HepG2 (cell line): Measurements from ENCODE around the gene NME1. TPM values are rescaled to one million over a fixed set of nuclear protein-coding genes. Genes with fewer than 3 reads are reported as not detected.

ENCODE experiments used
- ELF4 ChIP-seq: sonication (generic); formaldehyde crosslinking; IDR thresholded peaks from 2 replicates; pipeline ENCODE4 v1.5.0; 2020; ENCODE audit warnings: missing genetic modification reagents, mild to moderate bottlenecking, moderate library complexity, borderline replicate concordance
- ETV5 ChIP-seq: IDR thresholded peaks from 2 replicates; pipeline ENCODE4 v1.6.1; 2018; ENCODE audit warnings: missing biosample characterization, missing genetic modification reagents, inconsistent platforms, borderline replicate concordance
- FIP1L1 ChIP-seq: fragments of 200-400 bp; formaldehyde crosslinking; IDR thresholded peaks from 2 replicates; pipeline ENCODE4 v1.6.1; 2018; ENCODE audit warnings: low read depth, mild to moderate bottlenecking, low read length, moderate library complexity, borderline replicate concordance; ENCODE audit not compliant: insufficient read depth
- HNRNPK ChIP-seq: fragments of 200-400 bp; formaldehyde crosslinking; IDR thresholded peaks from 2 replicates; pipeline ENCODE4 v1.6.1; 2018; ENCODE audit warnings: low read length, low read depth, moderate library complexity, mild to moderate bottlenecking; ENCODE audit not compliant: poor library complexity, severe bottlenecking
- KLF11 ChIP-seq: IDR thresholded peaks from 2 replicates; pipeline ENCODE4 v1.6.1; 2016; ENCODE audit warnings: missing compliant biosample characterization
- PAX8 ChIP-seq: sonication (generic); formaldehyde crosslinking; IDR thresholded peaks from 2 replicates; pipeline ENCODE4 v1.8.0; 2022; ENCODE audit warnings: mild to moderate bottlenecking, missing genetic modification reagents, borderline replicate concordance
- ZNF10 ChIP-seq: sonication (generic); formaldehyde crosslinking; IDR thresholded peaks from 2 replicates; pipeline ENCODE4 v1.4.0; 2020; ENCODE audit warnings: mild to moderate bottlenecking, low read depth, missing genetic modification reagents, borderline replicate concordance
- ZNF136 ChIP-seq: sonication (generic); formaldehyde crosslinking; IDR thresholded peaks from 2 replicates; pipeline ENCODE4 v1.8.1; 2022; ENCODE audit warnings: low read depth, mild to moderate bottlenecking, moderate library complexity, missing genetic modification reagents
- ZNF17 ChIP-seq: sonication (generic); formaldehyde crosslinking; IDR thresholded peaks from 2 replicates; pipeline ENCODE4 v1.5.0; 2020; ENCODE audit warnings: mild to moderate bottlenecking, missing genetic modification reagents
- ZNF383 ChIP-seq: sonication (generic); formaldehyde crosslinking; IDR thresholded peaks from 2 replicates; pipeline ENCODE4 v1.4.0; 2020; ENCODE audit warnings: missing genetic modification reagents, mild to moderate bottlenecking, borderline replicate concordance
- polyA plus RNA-seq, 8 experiments: library from polyadenylated mRNA; depleted of rRNA in 3 of 8; stranded (reverse) in 7 of 8; unstranded in 1 of 8; fragments of >200 nt; fragmentation: Illumina TruSeq in 4 of 8; extraction: Trizol in 4 of 8; gene quantifications; 2 replicates each; pipeline versions ENCODE4 v1.2.1 to v1.2.3, GENCODE V29; 2011 to 2016; ENCODE audit warnings: low read depth in 4 of 8, missing spikeins in 1 of 8, mixed read lengths in 1 of 8; ENCODE audit not compliant: insufficient read depth in 1 of 8
- total RNA-seq, 5 experiments: library from RNA; depleted of rRNA; stranded (reverse); fragments of >200 nt; fragmentation: Illumina TruSeq; extraction: Trizol; gene quantifications; 2 replicates each; pipeline ENCODE4 v1.2.3, GENCODE V29; 2016; ENCODE audit warnings: low read depth in 1 of 5
- TF ChIP-seq, protein P1 (sequence below): sonication (generic); formaldehyde crosslinking; IDR thresholded peaks from 2 replicates; pipeline ENCODE4 v1.5.0; 2020; ENCODE audit warnings: missing genetic modification reagents
- TF ChIP-seq, protein P2 (sequence below): sonication (generic); formaldehyde crosslinking; IDR thresholded peaks from 2 replicates; pipeline ENCODE4 v1.4.0; 2020; ENCODE audit warnings: mild to moderate bottlenecking, missing genetic modification reagents
- TF ChIP-seq, protein P3 (sequence below), 2 experiments: fragments of 450-650 bp in 1 of 2; sonication (generic) in 1 of 2; formaldehyde crosslinking in 1 of 2; IDR thresholded peaks; 2 replicates each; pipeline versions ENCODE4 v1.6.1 to v1.8.0; 2016 to 2022; ENCODE audit warnings: antibody characterized with exemption in 1 of 2, mild to moderate bottlenecking in 1 of 2, missing genetic modification reagents in 1 of 2

The NME1 gene
- total and polyA plus RNA-seq, 2 of the 13 experiments (the other 11 are each of a cell fraction or from before 2014, with no cell fraction given): 295 to 516 TPM

DNA sequence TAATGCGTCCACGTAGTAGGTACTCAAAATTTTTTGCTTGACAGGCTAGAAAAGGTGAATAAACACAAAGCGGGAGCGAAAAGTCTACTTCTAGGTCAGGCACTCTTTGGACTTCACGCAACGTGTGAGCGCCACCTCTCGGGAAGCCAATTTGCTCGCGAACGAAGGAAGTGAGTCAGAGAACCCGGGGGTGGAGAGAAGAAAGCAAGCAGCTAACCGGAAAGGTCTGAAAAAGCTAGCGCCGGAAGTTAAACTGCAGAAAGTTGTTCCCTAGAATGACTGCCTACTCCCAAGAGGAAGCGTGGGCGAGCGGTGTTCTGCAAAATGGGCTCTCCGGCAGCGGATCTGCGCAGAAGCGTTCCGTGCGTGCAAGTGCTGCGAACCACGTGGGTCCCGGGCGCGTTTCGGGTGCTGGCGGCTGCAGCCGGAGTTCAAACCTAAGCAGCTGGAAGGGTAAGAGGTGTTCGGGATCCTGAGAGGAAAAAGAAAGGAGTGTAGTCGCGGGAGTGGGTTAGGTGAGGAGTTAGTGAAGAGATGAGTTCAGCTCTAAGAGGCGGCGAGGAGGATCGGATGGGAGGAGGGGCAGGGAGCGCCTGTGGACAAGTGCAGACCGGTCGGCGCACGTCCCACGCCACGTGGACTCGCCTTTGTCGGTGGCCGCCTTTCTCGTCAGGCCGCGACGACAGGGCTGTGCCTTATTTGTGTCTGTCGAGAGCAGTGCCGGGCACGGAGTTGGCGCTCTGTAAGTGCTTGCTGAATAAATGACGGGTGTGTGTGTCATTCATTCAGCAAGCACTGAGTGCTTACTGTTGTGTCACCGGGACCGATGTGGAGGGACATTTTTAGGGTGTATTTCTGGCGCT, at the start of gene NME1 (continued):
- TF ChIP-seq, protein P1, sequence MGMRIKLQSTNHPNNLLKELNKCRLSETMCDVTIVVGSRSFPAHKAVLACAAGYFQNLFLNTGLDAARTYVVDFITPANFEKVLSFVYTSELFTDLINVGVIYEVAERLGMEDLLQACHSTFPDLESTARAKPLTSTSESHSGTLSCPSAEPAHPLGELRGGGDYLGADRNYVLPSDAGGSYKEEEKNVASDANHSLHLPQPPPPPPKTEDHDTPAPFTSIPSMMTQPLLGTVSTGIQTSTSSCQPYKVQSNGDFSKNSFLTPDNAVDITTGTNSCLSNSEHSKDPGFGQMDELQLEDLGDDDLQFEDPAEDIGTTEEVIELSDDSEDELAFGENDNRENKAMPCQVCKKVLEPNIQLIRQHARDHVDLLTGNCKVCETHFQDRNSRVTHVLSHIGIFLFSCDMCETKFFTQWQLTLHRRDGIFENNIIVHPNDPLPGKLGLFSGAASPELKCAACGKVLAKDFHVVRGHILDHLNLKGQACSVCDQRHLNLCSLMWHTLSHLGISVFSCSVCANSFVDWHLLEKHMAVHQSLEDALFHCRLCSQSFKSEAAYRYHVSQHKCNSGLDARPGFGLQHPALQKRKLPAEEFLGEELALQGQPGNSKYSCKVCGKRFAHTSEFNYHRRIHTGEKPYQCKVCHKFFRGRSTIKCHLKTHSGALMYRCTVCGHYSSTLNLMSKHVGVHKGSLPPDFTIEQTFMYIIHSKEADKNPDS (CRISPR knock-in tag): peak; percentile 81; the same call in 1 of the 2 replicates
- peak; percentile 100 for TF ChIP-seq ZNF383 (CRISPR knock-in tag)
- peak; percentile 66; the same call in 1 of the 2 replicates for TF ChIP-seq ZNF17 (CRISPR knock-in tag)
- TF ChIP-seq ZNF136 (CRISPR knock-in tag): peak; percentile 95; the same call in 1 of the 2 replicates
- no peak for TF ChIP-seq ELF4 (CRISPR knock-in tag)
- peak; percentile 96 for TF ChIP-seq ETV5
- peak; percentile 91; the same call in 1 of the 2 replicates for TF ChIP-seq PAX8 (CRISPR knock-in tag)
- TF ChIP-seq FIP1L1: peak; percentile 94; the same call in 1 of the 2 replicates
- TF ChIP-seq, protein P2, sequence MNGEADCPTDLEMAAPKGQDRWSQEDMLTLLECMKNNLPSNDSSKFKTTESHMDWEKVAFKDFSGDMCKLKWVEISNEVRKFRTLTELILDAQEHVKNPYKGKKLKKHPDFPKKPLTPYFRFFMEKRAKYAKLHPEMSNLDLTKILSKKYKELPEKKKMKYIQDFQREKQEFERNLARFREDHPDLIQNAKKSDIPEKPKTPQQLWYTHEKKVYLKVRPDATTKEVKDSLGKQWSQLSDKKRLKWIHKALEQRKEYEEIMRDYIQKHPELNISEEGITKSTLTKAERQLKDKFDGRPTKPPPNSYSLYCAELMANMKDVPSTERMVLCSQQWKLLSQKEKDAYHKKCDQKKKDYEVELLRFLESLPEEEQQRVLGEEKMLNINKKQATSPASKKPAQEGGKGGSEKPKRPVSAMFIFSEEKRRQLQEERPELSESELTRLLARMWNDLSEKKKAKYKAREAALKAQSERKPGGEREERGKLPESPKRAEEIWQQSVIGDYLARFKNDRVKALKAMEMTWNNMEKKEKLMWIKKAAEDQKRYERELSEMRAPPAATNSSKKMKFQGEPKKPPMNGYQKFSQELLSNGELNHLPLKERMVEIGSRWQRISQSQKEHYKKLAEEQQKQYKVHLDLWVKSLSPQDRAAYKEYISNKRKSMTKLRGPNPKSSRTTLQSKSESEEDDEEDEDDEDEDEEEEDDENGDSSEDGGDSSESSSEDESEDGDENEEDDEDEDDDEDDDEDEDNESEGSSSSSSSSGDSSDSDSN (CRISPR knock-in tag): peak; percentile 96
- no peak for TF ChIP-seq ZNF10 (CRISPR knock-in tag)
- peak; percentile 99 for TF ChIP-seq KLF11
- TF ChIP-seq HNRNPK: peak; percentile 44
- TF ChIP-seq, protein P3, sequence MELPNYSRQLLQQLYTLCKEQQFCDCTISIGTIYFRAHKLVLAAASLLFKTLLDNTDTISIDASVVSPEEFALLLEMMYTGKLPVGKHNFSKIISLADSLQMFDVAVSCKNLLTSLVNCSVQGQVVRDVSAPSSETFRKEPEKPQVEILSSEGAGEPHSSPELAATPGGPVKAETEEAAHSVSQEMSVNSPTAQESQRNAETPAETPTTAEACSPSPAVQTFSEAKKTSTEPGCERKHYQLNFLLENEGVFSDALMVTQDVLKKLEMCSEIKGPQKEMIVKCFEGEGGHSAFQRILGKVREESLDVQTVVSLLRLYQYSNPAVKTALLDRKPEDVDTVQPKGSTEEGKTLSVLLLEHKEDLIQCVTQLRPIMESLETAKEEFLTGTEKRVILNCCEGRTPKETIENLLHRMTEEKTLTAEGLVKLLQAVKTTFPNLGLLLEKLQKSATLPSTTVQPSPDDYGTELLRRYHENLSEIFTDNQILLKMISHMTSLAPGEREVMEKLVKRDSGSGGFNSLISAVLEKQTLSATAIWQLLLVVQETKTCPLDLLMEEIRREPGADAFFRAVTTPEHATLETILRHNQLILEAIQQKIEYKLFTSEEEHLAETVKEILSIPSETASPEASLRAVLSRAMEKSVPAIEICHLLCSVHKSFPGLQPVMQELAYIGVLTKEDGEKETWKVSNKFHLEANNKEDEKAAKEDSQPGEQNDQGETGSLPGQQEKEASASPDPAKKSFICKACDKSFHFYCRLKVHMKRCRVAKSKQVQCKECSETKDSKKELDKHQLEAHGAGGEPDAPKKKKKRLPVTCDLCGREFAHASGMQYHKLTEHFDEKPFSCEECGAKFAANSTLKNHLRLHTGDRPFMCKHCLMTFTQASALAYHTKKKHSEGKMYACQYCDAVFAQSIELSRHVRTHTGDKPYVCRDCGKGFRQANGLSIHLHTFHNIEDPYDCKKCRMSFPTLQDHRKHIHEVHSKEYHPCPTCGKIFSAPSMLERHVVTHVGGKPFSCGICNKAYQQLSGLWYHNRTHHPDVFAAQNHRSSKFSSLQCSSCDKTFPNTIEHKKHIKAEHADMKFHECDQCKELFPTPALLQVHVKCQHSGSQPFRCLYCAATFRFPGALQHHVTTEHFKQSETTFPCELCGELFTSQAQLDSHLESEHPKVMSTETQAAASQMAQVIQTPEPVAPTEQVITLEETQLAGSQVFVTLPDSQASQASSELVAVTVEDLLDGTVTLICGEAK (IDR thresholded peaks at IDR 0.05): peak; percentile 99
- TF ChIP-seq, protein P3 (CRISPR knock-in tag; IDR thresholded peaks at IDR 0.05): peak; percentile 92
